NCI-H748 (cell line): ENCODE results near the gene PNPLA3.

ENCODE experiments used
- DNase-seq: peaks from one replicate; lab custom pipeline; 2025; ENCODE audit not compliant: unreplicated experiment; lab: John Stamatoyannopoulos, UW

The PNPLA3 gene

GRCh38 chr22:43921370-43921769, 2.2 kb upstream of the PNPLA3 start:
- DNase-seq: no peak

- DNase-seq: no peak
These were observed 1.5 kb upstream of the PNPLA3 start for GRCh38 chr22:43922123-43922522.

- DNase-seq: no peak
These were observed 414 bp upstream of the PNPLA3 start for GRCh38 chr22:43923191-43923590.

GRCh38 chr22:43924877-43925276, 1.3 kb downstream of the PNPLA3 start:
- DNase-seq: no peak

GRCh38 chr22:43925433-43926348, 2.1 kb downstream of the PNPLA3 start:
- DNase-seq: no peak

- no peak for DNase-seq
These were observed 2.7 kb downstream of the PNPLA3 start for GRCh38 chr22:43926349-43926710.

- no peak for DNase-seq
These were observed 4.9 kb downstream of the PNPLA3 start for GRCh38 chr22:43928468-43928867.

- no peak for DNase-seq
These were observed 5.3 kb downstream of the PNPLA3 start for GRCh38 chr22:43928908-43929307.

- DNase-seq: no peak
These were observed 8.2 kb downstream of the PNPLA3 start for GRCh38 chr22:43931771-43932170.

GRCh38 chr22:43941449-43941848, 17.8 kb downstream of the PNPLA3 start:
- DNase-seq: no peak

- DNase-seq: no peak
These were observed 21.2 kb downstream of the PNPLA3 start for GRCh38 chr22:43944670-43945430.

- DNase-seq: peak; percentile 47
These were observed 22.2 kb downstream of the PNPLA3 start for GRCh38 chr22:43945632-43946383.

- no peak for DNase-seq
These were observed 22.7 kb downstream of the PNPLA3 start for GRCh38 chr22:43946384-43946667.

- DNase-seq: no peak
These were observed 25.3 kb downstream of the PNPLA3 start for GRCh38 chr22:43948836-43949406.

GRCh38 chr22:43951391-43951790, 27.8 kb downstream of the PNPLA3 start:
- no peak for DNase-seq

- DNase-seq: no peak
These were observed 28.4 kb downstream of the PNPLA3 start for GRCh38 chr22:43951966-43952365.

- DNase-seq: no peak
These were observed 30.6 kb downstream of the PNPLA3 start for GRCh38 chr22:43953988-43954785.

GRCh38 chr22:43955040-43955882, 31.7 kb downstream of the PNPLA3 start, which contains the start of gene SAMM50:
TSS of gene SAMM50 (plus strand) at chr22:43955442. CDS start at chr22:43955578, 136 bp downstream.
- peak; percentile 91 for DNase-seq
